Ovary (tissue), 9 donors: ENCODE data around the gene HIBCH. TPM values are rescaled to one million over a fixed set of nuclear protein-coding genes. Genes with fewer than 3 reads are reported as not detected.

Source experiments
- DNase-seq, 5 donors: peaks; one replicate each; pipeline ENCODE4 v3.0.0-alpha.2; 2019 to 2020
- H3K27ac ChIP-seq, 2 donors: fragments of 200-600 bp; one replicate each; pipeline versions ENCODE4 v1.5.1 to v1.8.0; 2019 to 2022
- H3K27me3 ChIP-seq: fragments of 200-600 bp; one replicate; pipeline ENCODE4 v1.8.0; 2022
- H3K36me3 ChIP-seq: fragments of 200-600 bp; sonication (generic); one replicate; pipeline ENCODE4 v1.5.1; 2019
- H3K4me1 ChIP-seq: one replicate; pipeline ENCODE4 v1.8.1; 2013; ENCODE audit warnings: mild to moderate bottlenecking, moderate library complexity; ENCODE audit not compliant: insufficient read depth
- H3K4me3 ChIP-seq: fragments of 200-600 bp; sonication (generic); one replicate; pipeline ENCODE4 v1.5.1; 2017
- H3K9me3 ChIP-seq, 2 donors: fragments of 200-600 bp in 1 of 2; sonication (generic) in 1 of 2; one replicate each; pipeline versions ENCODE4 v1.5.1 to v1.8.1; 2013 to 2019; ENCODE audit warnings: mild to moderate bottlenecking in 1 of 2, moderate library complexity in 1 of 2
- EP300 ChIP-seq: sonication (generic); formaldehyde crosslinking; IDR thresholded peaks from one replicate; pipeline ENCODE4 v1.6.1; 2017; ENCODE audit warnings: antibody characterized with exemption
- POLR2A ChIP-seq: fragments of 450-650 bp; IDR thresholded peaks from one replicate; pipeline ENCODE4 v1.6.1; 2017; ENCODE audit warnings: antibody characterized with exemption, mild to moderate bottlenecking, moderate library complexity
- WGBS, 3 donors: extraction: QIAGEN DNeasy Blood & Tissue Kit in 1 of 3; methylation state at CpG; one replicate each; pipeline versions ENCODE4 v1.1.5 to v1.1.7; 2013 to 2017; 5-methylcytosine and 5-hydroxymethylcytosine counted together
- intact Hi-C, 4 donors: fragments of 100-400 bp; cut with DNase I; formaldehyde crosslinking; loops; one replicate each; pipeline versions ENCODE4 v1.11.0 to v1.15.1; 2022 to 2023
- polyA plus RNA-seq, 2 donors: library from polyadenylated mRNA; stranded (reverse); fragments of 200-250 nt in 1 of 2; fragments of 350-450 nt in 1 of 2; fragmentation: Illumina TruSeq in 1 of 2; extraction: RNeasy Lipid Tissue Mini Kit (QIAGEN cat#74804) in 1 of 2; gene quantifications; one replicate each; pipeline ENCODE4 v1.2.3, GENCODE V29; 2013 to 2014
- total RNA-seq, 7 donors: library from RNA; depleted of rRNA in 2 of 7; stranded (reverse); fragments of >200 nt in 2 of 7; fragmentation: NEBNext Ultra II Directional in 3 of 7; extraction: Animal tissue kit (Norgen Biotek cat#: 25700) in 3 of 7; gene quantifications; one replicate each; pipeline versions ENCODE4 v1.1.0 to v1.2.4, GENCODE V29; 2016 to 2023
- TF ChIP-seq, protein P1 (sequence below), 3 donors: fragments of 450-650 bp in 2 of 3; fragments of 200-600 bp in 1 of 3; IDR thresholded peaks; one replicate each; pipeline versions ENCODE4 v1.5.1 to v1.8.0; 2016 to 2022; ENCODE audit warnings: antibody characterized with exemption in 3 of 3, mild to moderate bottlenecking in 1 of 3
- donor health status: DM: no; HTN: no; CAD: no; lungs with moderate emphysema.
- donor health status: DM: no; HTN: no; CAD: no.
- donor health status: Bipolar disorder and iron deficiency.
- donor health status: DM: yes; HTN: yes; CAD: no.
- donor health status: DM: no; HTN: no; CAD: no.
- donor health status: DM: yes; HTN: yes; CAD: no.

The HIBCH gene
- total and polyA plus RNA-seq, 9 donors = 9.7 to 28.4 (median 21.7) TPM

DNA sequence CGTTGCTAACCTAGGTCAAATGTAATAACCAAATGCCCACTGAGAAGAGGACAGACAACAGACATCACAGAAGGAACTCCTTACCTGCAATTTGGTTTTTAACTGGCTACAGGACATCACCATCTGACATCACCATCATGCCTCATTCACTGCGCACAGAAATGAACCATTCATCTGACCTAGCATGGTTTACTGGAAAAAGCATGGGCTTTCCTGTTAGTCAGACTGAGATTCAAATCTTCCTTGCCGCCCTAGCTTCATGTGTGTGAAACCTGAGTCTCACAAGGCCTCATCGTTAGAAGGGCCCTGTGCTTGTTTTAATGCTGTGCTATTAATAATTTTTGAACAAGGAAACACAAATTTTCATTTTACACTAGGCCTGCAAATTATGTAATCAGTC is 1.1 kb upstream of the HIBCH start:
- H3K4me1 ChIP-seq = peaks cover 3% of the 10 kb centered on the region
- H3K27ac ChIP-seq = peak overlapping the region in 1 of 2 donors; percentile 78
- no peak for DNase-seq
- H3K9me3 ChIP-seq = no peaks in the 10 kb centered on the region
- intact Hi-C loops = loop anchor here in 1 of 4 donors (10.0 kb wide), 1 partner anchor 54 kb away; no protein-coding TSS in a partner anchor
- 89 to 95% (median 90%) methylated on average over 4 of the region's 4 CpGs for WGBS, 3 donors
- TF ChIP-seq EP300 (no peak), POLR2A (no peak)
- TF ChIP-seq, protein P1, sequence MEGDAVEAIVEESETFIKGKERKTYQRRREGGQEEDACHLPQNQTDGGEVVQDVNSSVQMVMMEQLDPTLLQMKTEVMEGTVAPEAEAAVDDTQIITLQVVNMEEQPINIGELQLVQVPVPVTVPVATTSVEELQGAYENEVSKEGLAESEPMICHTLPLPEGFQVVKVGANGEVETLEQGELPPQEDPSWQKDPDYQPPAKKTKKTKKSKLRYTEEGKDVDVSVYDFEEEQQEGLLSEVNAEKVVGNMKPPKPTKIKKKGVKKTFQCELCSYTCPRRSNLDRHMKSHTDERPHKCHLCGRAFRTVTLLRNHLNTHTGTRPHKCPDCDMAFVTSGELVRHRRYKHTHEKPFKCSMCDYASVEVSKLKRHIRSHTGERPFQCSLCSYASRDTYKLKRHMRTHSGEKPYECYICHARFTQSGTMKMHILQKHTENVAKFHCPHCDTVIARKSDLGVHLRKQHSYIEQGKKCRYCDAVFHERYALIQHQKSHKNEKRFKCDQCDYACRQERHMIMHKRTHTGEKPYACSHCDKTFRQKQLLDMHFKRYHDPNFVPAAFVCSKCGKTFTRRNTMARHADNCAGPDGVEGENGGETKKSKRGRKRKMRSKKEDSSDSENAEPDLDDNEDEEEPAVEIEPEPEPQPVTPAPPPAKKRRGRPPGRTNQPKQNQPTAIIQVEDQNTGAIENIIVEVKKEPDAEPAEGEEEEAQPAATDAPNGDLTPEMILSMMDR (IDR thresholded peaks at IDR 0.05) = no peak
- H3K4me3 ChIP-seq = no peak overlapping the region
- H3K27me3 ChIP-seq = no peaks in the 10 kb centered on the region
- no peaks in the 10 kb centered on the region for H3K36me3 ChIP-seq

DNA sequence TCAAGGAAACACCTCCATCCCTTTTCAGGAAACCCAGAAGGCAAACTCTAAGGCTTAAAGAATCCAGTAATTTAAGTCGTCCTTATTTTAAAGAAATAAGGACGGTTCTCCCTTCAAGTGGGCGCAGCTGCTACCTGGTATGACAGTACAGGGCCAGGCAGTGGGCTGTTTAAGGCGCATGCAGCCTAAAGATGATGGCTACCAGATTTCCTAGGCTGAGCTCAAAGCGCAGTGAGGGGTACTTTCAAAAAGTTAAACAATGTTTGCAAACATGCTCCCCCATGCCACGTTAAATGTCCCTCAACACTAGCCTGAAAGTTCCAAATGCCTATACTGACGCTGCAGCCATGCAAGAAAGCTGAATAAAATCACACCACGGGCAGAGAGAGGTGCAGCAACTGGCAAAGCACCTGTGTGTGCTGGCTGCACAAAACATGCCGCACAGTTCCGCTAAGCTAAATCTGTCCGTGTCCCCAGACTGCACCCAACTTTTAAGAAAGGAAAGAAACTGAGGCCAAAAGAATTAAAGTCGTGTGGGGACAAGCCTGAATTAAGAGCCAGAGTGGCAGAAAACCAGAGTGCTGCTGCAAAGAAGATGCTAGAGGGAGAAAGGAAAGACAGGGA is 583 bp downstream of the HIBCH start:
- H3K27me3 ChIP-seq = no peaks in the 10 kb centered on the region
- DNase-seq = peak in 1 of 5 donors; percentile 11
- peak overlapping the region; percentile 52 for H3K4me3 ChIP-seq
- H3K4me1 ChIP-seq = peaks cover 5% of the 10 kb centered on the region
- H3K36me3 ChIP-seq = no peaks in the 10 kb centered on the region
- 1 to 3% (median 2%) methylated on average over 12 of the region's 12 CpGs for WGBS, 3 donors
- no peaks in the 10 kb centered on the region for H3K9me3 ChIP-seq
- H3K27ac ChIP-seq = peak overlapping the region; percentile 78
- intact Hi-C loops = no loop called here
- TF ChIP-seq, protein P1 (IDR thresholded peaks at IDR 0.05) = no peak
- TF ChIP-seq EP300 (no peak), POLR2A (no peak)

DNA sequence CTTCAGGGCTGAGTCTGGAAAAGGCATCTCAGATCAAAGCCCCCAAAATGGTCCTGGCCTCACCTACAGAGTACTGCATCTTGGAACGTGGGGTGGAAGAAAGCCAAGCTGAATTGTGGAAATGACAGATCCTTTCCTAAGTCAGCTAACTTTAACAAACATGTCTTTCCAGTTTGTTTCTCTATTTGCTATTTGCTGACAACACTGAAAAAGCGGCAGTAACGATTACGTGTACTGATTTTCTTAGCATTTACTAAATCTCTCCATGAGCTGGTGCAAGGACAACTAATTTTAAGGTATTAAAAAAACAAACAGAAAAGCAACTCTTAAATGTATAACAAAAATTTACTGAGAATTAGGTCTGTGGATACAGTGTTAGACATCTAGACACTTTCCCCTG is 1.1 kb downstream of the HIBCH start:
- intact Hi-C loops = no loop called here
- TF ChIP-seq POLR2A (no peak), EP300 (no peak)
- TF ChIP-seq, protein P1 (IDR thresholded peaks at IDR 0.05) = no peak
- no peaks in the 10 kb centered on the region for H3K9me3 ChIP-seq
- H3K27me3 ChIP-seq = no peaks in the 10 kb centered on the region
- peak overlapping the region in 1 of 2 donors; percentile 78 for H3K27ac ChIP-seq
- peaks cover 5% of the 10 kb centered on the region for H3K4me1 ChIP-seq
- 39 to 51% (median 40%) methylated on average over 4 of the region's 4 CpGs for WGBS, 3 donors
- H3K36me3 ChIP-seq = no peaks in the 10 kb centered on the region
- H3K4me3 ChIP-seq = peak overlapping the region; percentile 52
- no peak for DNase-seq

DNA sequence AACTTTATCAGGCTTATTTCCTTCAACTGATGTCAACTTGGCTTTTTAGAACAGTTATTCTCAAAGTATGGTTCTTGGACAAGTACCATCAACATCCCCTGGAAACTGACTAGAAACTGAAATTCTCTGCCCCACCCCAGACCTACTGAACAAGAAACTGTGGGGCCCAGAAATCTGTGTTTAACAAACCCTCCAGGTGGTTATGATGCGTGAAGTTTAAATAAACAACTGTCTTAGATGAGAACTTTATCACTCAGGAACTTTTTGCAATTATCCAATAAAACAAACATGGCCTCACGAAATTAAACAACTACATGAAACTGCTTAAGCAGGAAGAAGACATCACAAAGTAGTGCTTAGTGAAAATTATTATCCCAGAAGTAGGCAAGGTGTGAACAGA is 4.4 kb downstream of the HIBCH start:
- Histone ChIP-seq H3K27ac (no peak overlapping the region), H3K9me3 (no peaks in the 10 kb centered on the region), H3K4me3 (no peak overlapping the region), H3K36me3 (no peaks in the 10 kb centered on the region), H3K27me3 (no peaks in the 10 kb centered on the region), H3K4me1 (peaks cover 5% of the 10 kb centered on the region)
- TF ChIP-seq, protein P1 (IDR thresholded peaks at IDR 0.05) = no peak
- no peak for TF ChIP-seq POLR2A
- no peak for TF ChIP-seq EP300
- no peak for DNase-seq
- intact Hi-C loops = no loop called here
- WGBS, 3 donors = 75% methylated on average over 2 of the region's 2 CpGs
